GM20431 (cell line): Measurements from ENCODE around the gene MFSD12.

Experiments
- in situ Hi-C: fragments of 300-500 bp; cut with MseI, MboI; formaldehyde crosslinking; loops from one replicate; pipeline ENCODE4 v1.15.0; 2020; ENCODE audit warnings: low sequenced_read_pairs; ENCODE audit not compliant: unreplicated experiment

Gene MFSD12

GRCh38 chr19:3526507-3527237, 30.7 kb downstream of the MFSD12 start:
- in situ Hi-C loops = no loop called here

- in situ Hi-C loops = no loop called here
Measured at GRCh38 chr19:3524904-3525451, 32.4 kb downstream of the MFSD12 start.

DNA sequence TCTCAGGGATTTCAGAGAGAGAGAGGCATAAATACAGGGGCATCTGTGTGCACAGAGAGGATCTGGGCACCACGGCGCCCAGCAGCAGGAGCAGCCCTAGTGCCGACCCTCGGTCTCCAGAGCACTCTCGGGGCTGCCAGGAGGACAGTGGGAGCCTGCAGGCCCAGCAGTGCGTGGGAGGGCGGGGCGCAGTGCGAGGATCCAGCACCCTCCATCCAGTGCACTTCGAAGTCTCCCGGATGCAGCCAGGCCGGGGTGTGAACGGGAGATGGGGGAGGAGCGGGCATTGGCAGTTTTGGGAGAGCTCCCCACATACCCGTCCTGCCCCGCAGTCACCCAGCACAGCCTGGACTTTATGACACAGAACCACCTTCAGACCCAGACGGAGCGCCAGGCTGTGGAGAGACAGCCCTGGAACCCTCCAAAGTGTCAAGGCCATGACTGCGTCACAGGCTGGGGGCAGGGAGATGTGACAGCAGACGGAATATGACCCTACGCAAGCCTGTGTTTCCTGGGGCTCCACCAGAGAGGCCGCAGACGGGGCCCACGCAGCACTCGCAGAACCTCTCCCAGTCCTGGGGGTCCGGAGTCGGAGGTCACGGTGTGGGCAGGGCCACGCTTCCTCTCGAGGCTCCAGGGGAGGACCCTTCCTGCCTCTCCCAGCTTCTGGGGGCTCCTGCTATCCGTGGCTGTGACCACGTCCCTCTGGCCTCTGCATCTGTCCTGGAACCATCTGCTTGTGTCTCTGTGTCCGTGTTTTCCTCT, 33.1 kb downstream of the MFSD12 start:
- in situ Hi-C loops = no loop called here

DNA sequence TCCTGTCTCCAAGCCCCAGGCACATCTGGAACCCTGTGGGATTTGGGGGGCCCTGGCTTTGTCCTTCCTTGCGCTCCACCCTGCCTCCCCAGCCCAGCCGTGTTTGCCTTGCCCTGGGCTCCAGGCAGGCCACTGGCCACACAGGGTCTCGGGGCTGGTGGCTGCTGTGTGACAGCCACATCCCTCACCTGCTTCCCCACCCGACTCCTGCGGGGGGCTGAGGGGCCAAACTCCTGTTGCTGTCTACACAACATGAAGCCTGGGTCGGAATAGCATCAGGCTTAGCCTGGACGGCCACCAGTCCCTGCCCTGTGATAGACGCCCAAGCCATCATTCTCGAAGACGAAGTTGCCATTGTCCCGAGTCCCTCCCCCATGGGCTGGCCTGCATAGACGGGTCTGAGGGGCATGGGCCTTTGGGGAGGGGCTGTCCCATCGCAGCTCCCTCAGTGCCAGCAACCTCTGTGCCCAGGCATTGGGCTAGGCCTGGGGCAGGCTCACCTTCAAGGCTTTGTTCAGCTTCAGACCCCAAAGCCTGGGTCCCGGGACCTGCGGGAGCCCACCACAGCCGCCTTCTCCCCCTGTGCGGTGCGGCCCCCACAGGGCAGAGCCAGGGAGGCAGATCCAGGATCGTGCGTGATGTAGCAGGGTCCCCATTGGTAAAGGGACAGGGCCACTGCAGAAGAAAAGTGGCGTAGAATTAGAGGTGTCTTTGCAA, 33.9 kb downstream of the MFSD12 start:
- in situ Hi-C loops = no loop called here

GRCh38 chr19:3522421-3523360, 34.7 kb downstream of the MFSD12 start:
- in situ Hi-C loops = no loop called here

- in situ Hi-C loops = no loop called here
Measured at GRCh38 chr19:3521104-3521445, 36.3 kb downstream of the MFSD12 start.

DNA sequence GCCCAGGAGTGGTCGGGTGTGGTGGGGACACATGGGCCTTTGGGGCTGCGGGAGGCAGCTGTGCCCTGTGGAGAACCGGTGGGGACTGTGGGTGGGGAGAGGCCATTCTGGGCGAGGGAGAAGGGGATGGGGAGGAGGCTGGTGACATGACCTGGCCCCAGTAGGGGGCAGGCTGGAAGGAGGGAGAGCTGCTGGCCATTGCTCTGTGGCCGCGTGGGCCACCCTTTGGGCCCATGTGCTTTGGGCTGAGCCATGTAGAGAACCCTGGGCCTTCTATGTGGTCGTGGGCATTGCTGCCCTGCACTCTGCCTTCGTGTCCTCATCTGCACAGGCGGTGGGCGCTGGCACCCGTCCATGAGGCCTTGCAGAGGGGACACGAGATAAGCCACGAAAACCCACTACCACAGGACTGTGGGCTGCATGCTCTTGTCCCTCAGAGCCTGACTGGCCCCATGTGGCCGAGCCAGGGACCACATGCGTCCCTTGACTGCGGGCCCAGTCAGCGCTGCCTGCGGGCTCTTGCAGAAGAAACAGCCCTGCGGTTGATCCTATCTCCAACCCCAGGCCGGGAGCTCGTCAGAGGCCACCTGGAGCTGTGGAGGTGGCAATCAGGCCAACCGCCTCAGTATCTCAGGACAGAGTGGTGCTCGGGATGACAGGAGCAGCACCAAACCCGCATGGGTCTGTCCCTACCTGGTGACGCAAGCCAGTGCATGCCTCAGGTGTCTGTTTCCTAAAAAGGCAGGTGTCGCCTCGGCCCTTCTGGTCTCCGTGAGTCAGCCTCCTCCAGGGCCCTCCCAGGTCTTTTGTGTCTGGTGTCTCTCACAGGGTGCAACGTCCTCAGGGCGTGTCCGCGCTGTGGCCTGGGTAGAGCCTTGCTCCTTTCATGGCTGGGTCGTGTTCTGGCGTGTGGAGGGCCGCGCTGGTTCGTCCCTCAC, 37.0 kb downstream of the MFSD12 start:
- in situ Hi-C loops = no loop called here

GRCh38 chr19:3519126-3519525, 38.3 kb downstream of the MFSD12 start:
- in situ Hi-C loops = no loop called here

DNA sequence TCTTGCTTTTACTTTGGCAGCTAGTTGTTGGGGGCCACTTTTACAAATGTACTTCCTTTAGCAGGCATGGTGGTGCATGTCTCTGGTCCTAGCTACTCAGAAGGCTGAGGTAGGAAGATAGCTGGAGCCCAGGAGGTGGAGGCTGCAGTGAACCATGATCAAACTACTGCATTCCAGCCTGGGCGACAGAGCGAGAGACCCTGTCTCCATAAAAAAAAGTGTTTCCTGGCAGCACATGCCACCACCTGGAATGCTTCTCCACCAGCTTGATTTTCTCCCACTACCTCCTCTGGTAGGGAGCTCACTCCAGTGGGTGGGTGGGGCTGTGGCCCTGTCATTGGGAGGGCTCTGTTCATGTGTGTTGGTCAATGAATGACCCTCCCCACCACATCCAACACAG, 38.7 kb downstream of the MFSD12 start:
- in situ Hi-C loops = no loop called here

- in situ Hi-C loops = no loop called here
Measured at GRCh38 chr19:3518255-3518654, 39.1 kb downstream of the MFSD12 start.

- in situ Hi-C loops = no loop called here
Measured at GRCh38 chr19:3517638-3518037, 39.7 kb downstream of the MFSD12 start.

- in situ Hi-C loops = no loop called here
Measured at GRCh38 chr19:3516675-3517207, 40.6 kb downstream of the MFSD12 start.

DNA sequence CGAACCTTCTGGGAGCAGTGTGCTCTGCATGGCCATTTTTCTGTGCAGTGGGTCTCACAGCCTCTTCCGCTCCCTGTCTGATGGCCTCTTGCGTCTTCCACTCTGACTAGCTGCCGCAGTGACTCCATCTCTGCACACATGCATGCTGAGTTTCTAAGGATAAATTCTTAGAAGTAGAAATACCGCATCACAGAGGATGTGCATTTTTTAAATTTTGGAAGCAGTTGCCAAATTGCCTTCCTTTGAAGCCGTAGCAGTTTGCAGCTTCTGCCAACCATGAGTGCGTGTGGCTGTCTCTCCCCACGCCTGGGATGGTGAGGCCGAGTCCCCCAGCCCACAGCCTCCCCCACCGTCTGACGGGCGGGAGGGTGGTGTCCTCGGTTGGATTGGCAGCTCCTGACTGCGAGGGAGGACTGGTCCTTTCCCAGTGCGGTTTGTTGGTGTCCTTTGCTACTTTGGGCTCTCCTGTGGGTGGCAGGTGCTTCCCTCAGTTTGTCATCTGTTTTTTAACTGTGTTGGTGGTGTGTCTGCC, 41.4 kb downstream of the MFSD12 start:
- in situ Hi-C loops = no loop called here

GRCh38 chr19:3514930-3515329, 42.5 kb downstream of the MFSD12 start:
- in situ Hi-C loops = no loop called here

DNA sequence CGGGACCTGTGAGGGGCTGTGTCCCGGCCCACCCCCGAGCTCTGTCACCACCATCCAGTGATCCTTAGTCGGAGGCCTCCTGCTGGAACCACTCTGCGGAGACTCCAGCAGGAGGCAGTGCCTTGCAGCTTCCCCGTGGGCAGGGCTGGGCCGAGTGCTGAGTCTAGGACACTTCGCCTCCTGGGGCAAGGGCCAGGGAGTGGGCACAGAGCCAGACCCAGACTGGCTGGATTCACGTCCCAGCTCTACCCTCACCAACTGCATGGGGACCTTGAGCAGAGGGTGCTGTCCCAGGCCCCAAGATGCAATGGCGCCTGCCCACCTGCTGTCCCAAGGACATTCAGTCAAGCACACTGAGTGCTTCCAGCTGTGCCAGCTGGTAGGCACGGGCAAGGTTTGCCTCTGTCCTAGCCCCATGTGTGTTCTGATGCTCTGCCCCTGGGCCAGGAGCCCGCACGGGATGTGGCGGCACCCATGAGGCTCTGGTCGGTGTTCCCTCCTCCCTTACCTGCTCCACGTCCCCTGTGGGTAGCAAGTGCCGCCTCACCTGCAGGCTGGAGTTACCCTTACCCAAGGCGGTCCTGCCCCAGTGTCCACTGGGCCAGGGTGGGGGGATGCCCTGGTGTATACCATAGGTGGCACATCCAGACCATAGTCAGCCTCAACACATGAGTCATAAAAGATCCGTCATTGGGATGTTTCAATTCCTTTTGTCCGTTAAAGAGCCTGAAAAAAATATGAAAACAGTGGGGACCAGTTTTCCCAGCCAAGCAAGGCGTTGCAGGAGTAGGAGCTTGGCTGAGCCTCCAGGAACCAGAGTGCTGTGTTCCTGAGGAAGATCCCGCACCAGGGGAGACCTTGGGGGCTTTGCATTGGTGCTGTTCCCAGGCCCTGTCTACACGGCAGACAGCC, 43.9 kb downstream of the MFSD12 start:
- in situ Hi-C loops = no loop called here

GRCh38 chr19:3512562-3513228, 44.7 kb downstream of the MFSD12 start:
- in situ Hi-C loops = no loop called here
